Endothelial cell of umbilical vein (primary cell): ENCODE data around the gene CCDC138.

Experiments
- EZH2 ChIP-seq: IDR thresholded peaks from 2 replicates; pipeline ENCODE4 v1.6.1; 2012; ENCODE audit warnings: borderline replicate concordance, low read depth, mild to moderate bottlenecking, moderate library complexity, low read length, inconsistent platforms; ENCODE audit not compliant: severe bottlenecking
- FOS ChIP-seq: IDR thresholded peaks from 2 replicates; pipeline ENCODE4 v1.6.1; 2011; ENCODE audit warnings: mild to moderate bottlenecking, low read length, moderate library complexity, borderline replicate concordance; ENCODE audit not compliant: insufficient read depth
- POLR2A ChIP-seq: IDR thresholded peaks from 2 replicates; pipeline ENCODE4 v1.6.1; 2012; ENCODE audit warnings: low read depth, mild to moderate bottlenecking, control low read depth, low read length
- POLR2AphosphoS5 ChIP-seq: IDR thresholded peaks from 2 replicates; pipeline ENCODE4 v1.6.1; 2012; ENCODE audit warnings: low read depth, mild to moderate bottlenecking, control low read depth, low read length, moderate library complexity; ENCODE audit not compliant: insufficient read depth
- TF ChIP-seq, protein P1 (sequence below), 2 donors: IDR thresholded peaks; 1 replicate in 1 of 2; 2 replicates in 1 of 2; pipeline ENCODE4 v1.5.1; 2011; ENCODE audit warnings: low read length in 2 of 2, mild to moderate bottlenecking in 2 of 2, moderate library complexity in 2 of 2, control low read depth in 1 of 2, inconsistent platforms in 1 of 2, low read depth in 1 of 2; ENCODE audit not compliant: insufficient read depth in 1 of 2; ENCODE audit errors: extremely low read depth in 1 of 2
- TF ChIP-seq, protein P2 (sequence below): IDR thresholded peaks from 2 replicates; pipeline ENCODE4 v1.6.1; 2011; ENCODE audit not compliant: insufficient read depth, insufficient read length

GRCh38 chr2:108858894-108859293 lies 72.3 kb downstream of the CCDC138 start:
- TF ChIP-seq EZH2 (no peak), FOS (no peak), POLR2AphosphoS5 (no peak), POLR2A (no peak)
- TF ChIP-seq, protein P1, sequence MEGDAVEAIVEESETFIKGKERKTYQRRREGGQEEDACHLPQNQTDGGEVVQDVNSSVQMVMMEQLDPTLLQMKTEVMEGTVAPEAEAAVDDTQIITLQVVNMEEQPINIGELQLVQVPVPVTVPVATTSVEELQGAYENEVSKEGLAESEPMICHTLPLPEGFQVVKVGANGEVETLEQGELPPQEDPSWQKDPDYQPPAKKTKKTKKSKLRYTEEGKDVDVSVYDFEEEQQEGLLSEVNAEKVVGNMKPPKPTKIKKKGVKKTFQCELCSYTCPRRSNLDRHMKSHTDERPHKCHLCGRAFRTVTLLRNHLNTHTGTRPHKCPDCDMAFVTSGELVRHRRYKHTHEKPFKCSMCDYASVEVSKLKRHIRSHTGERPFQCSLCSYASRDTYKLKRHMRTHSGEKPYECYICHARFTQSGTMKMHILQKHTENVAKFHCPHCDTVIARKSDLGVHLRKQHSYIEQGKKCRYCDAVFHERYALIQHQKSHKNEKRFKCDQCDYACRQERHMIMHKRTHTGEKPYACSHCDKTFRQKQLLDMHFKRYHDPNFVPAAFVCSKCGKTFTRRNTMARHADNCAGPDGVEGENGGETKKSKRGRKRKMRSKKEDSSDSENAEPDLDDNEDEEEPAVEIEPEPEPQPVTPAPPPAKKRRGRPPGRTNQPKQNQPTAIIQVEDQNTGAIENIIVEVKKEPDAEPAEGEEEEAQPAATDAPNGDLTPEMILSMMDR (IDR thresholded peaks at IDR 0.05; ENCODE audit: extremely low read depth in 1 of 2, insufficient read depth in 1 of 2, low read depth in 1 of 2, low read length in 2 of 2), result no peak
- TF ChIP-seq, protein P2, sequence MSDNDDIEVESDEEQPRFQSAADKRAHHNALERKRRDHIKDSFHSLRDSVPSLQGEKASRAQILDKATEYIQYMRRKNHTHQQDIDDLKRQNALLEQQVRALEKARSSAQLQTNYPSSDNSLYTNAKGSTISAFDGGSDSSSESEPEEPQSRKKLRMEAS, result no peak
